ENCODE measurements around the gene FXN. TPM values are rescaled to one million over a fixed set of nuclear protein-coding genes. Genes with fewer than 3 reads are reported as not detected.
A peak's percentile ranks its signal among the peaks of the same experiment; 100 is the strongest.
"Not testable (repeated sequence)": the region's sequence is repeated elsewhere in the genome, so short reads cannot be mapped to it uniquely, and the experiment has no call there.

Gene FXN
- total RNA-seq, 1 donor from 2014 or later = 7.1 TPM

GRCh38 chr9:69044240-69045219 lies 9.0 kb downstream of the FXN start:
- Mint-ChIP-seq H3K27ac (ENCODE audit: unreplicated experiment) (peak overlapping the region; percentile 15), H3K36me3 (ENCODE audit: unreplicated experiment) (peaks cover 5% of the 10 kb centered on the region), H3K4me1 (ENCODE audit: low read depth, unreplicated experiment) (peaks cover 7% of the 10 kb centered on the region), H3K9me3 (ENCODE audit: unreplicated experiment) (peaks cover 5% of the 10 kb centered on the region), H3K4me3 (ENCODE audit: unreplicated experiment) (no peak overlapping the region), H3K27me3 (ENCODE audit: unreplicated experiment) (no peaks in the 10 kb centered on the region)
- no peak for DNase-seq
- no peak for TF ChIP-seq CTCF (IDR thresholded peaks at IDR 0.05; ENCODE audit: partially characterized antibody, unreplicated experiment)

DNA sequence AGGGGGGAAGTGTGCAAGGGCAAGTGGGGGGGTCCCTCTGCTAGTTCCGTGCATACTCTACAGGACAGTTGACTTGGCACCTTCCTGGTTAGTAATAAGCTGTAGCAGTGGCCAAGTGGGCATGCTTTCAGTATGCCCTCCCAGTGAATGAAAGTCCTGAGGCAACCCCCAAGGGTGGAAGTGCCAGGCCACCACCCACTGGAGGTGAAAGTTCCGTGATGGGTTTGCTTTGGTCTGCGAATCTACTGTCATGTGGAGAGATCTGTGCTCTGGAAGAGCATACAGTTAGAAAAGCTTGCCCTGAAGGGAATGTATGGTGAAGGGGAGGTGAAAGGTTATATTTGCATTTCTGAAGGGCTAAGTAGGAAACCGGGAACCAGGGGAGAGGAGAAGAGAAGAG lies 10.3 kb downstream of the FXN start:
- Mint-ChIP-seq H3K4me3 (ENCODE audit: unreplicated experiment) (no peak overlapping the region), H3K27ac (ENCODE audit: unreplicated experiment) (no peak overlapping the region), H3K27me3 (ENCODE audit: unreplicated experiment) (no peaks in the 10 kb centered on the region), H3K4me1 (ENCODE audit: low read depth, unreplicated experiment) (peaks cover 7% of the 10 kb centered on the region), H3K36me3 (ENCODE audit: unreplicated experiment) (peaks cover 5% of the 10 kb centered on the region), H3K9me3 (ENCODE audit: unreplicated experiment) (peaks cover 5% of the 10 kb centered on the region)
- no peak for TF ChIP-seq CTCF (IDR thresholded peaks at IDR 0.05; ENCODE audit: partially characterized antibody, unreplicated experiment)
- DNase-seq = no peak

DNA sequence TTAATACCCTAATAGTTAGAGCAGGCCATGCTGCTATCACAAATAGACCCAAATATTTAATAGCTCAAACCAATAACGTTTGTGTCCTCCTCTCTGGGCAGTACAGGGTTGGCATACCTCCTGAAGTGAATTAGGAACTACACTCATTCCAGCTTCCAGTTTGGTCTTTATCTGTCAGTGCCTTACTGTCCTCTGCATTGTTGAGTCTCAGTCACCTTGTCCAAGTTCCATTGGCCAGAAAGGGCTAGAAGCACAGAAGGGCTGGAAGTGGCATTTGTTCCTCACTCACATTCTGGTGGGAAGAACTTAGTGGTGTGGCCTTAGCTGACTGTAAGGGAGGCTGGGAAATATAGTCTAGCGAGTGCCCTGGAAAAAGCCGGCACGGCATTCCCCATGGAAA lies 11.2 kb downstream of the FXN start:
- Mint-ChIP-seq H3K9me3 (ENCODE audit: unreplicated experiment) (peaks cover 5% of the 10 kb centered on the region), H3K27me3 (ENCODE audit: unreplicated experiment) (no peaks in the 10 kb centered on the region), H3K36me3 (ENCODE audit: unreplicated experiment) (no peaks in the 10 kb centered on the region), H3K4me3 (ENCODE audit: unreplicated experiment) (no peak overlapping the region), H3K4me1 (ENCODE audit: low read depth, unreplicated experiment) (peaks cover 7% of the 10 kb centered on the region), H3K27ac (ENCODE audit: unreplicated experiment) (no peak overlapping the region)
- DNase-seq = no peak
- TF ChIP-seq CTCF (IDR thresholded peaks at IDR 0.05; ENCODE audit: partially characterized antibody, unreplicated experiment) = no peak

- no peak for TF ChIP-seq CTCF (IDR thresholded peaks at IDR 0.05; ENCODE audit: partially characterized antibody, unreplicated experiment)
- H3K4me3 Mint-ChIP-seq (ENCODE audit: unreplicated experiment) = no peak overlapping the region
- H3K27ac Mint-ChIP-seq (ENCODE audit: unreplicated experiment) = no peak overlapping the region
- H3K27me3 Mint-ChIP-seq (ENCODE audit: unreplicated experiment) = no peaks in the 10 kb centered on the region
- H3K36me3 Mint-ChIP-seq (ENCODE audit: unreplicated experiment) = no peaks in the 10 kb centered on the region
- DNase-seq = no peak
- H3K4me1 Mint-ChIP-seq (ENCODE audit: low read depth, unreplicated experiment) = peaks cover 7% of the 10 kb centered on the region
- peaks cover 5% of the 10 kb centered on the region for H3K9me3 Mint-ChIP-seq (ENCODE audit: unreplicated experiment)
Measured at GRCh38 chr9:69047371-69047770, 11.8 kb downstream of the FXN start.

DNA sequence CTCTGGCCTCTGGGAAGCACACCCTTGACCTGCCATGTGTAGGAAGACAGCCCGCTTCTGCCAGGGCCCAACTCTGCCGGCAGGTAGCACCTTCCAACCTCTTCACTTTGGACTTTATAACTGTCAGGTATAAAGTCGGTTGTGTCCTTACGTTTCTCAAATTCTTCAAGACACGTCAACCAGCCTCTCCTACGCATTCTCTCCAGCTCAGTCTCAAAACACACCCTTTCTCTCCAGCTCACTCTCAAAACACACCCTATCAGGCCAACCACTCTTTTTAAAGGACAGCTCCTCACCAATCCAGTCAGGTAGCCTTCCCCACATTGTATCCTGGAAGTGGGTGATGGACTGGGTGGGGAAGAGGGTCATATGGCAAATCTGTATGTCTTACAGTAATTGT lies 13.5 kb downstream of the FXN start:
- H3K27me3 Mint-ChIP-seq (ENCODE audit: unreplicated experiment) = no peaks in the 10 kb centered on the region
- H3K9me3 Mint-ChIP-seq (ENCODE audit: unreplicated experiment) = peaks cover 2% of the 10 kb centered on the region
- H3K4me1 Mint-ChIP-seq (ENCODE audit: low read depth, unreplicated experiment) = peaks cover 7% of the 10 kb centered on the region
- H3K4me3 Mint-ChIP-seq (ENCODE audit: unreplicated experiment) = no peak overlapping the region
- TF ChIP-seq CTCF (IDR thresholded peaks at IDR 0.05; ENCODE audit: partially characterized antibody, unreplicated experiment) = no peak
- no peak for DNase-seq
- no peaks in the 10 kb centered on the region for H3K36me3 Mint-ChIP-seq (ENCODE audit: unreplicated experiment)
- H3K27ac Mint-ChIP-seq (ENCODE audit: unreplicated experiment) = no peak overlapping the region

DNA sequence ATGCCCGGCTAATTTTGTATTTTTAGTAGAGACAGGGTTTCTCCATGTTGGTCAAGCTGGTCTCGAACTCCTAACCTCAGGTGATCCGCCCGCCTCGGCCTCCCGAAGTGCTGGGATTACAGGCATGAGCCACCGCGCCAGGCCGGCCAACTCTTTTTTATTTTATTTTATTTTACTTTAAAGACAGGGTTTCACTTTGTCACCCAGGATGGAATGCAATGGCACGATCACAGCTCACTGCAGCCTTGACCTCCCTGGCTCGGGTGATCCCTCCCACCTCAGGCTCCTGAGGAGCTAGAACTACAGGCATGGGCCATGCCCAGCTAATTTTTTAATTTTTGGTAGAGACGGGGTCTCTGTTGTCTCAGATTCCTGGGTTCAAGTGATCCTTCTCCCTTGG lies 15.4 kb downstream of the FXN start:
- DNase-seq; H3K4me3 Mint-ChIP-seq (ENCODE audit: unreplicated experiment); H3K27me3 Mint-ChIP-seq (ENCODE audit: unreplicated experiment); H3K27ac Mint-ChIP-seq (ENCODE audit: unreplicated experiment); H3K9me3 Mint-ChIP-seq (ENCODE audit: unreplicated experiment); H3K4me1 Mint-ChIP-seq (ENCODE audit: low read depth, unreplicated experiment); H3K36me3 Mint-ChIP-seq (ENCODE audit: unreplicated experiment): not testable (repeated sequence)

Measured in glutamatergic neuron (in vitro differentiated cells).